HepG2 (cell line): ENCODE measurements around the gene OTOP2. TPM values are rescaled to one million over a fixed set of nuclear protein-coding genes. Genes with fewer than 3 reads are reported as not detected.

Source experiments
- ATF4 ChIP-seq, 2 experiments: fragments of 450-650 bp in 1 of 2; sonication (generic) in 1 of 2; formaldehyde crosslinking; IDR thresholded peaks; 2 replicates each; pipeline versions ENCODE4 v1.5.0 to v1.8.0; 2020 to 2022; ENCODE audit warnings: mild to moderate bottlenecking in 1 of 2, missing genetic modification reagents in 1 of 2
- CEBPG ChIP-seq: IDR thresholded peaks from 2 replicates; pipeline ENCODE4 v1.6.1; 2016
- CEBPZ ChIP-seq: IDR thresholded peaks from 2 replicates; pipeline ENCODE4 v1.6.1; 2012; ENCODE audit warnings: low read length, improper control_type of control experiment
- CENPBD1 ChIP-seq: sonication (generic); formaldehyde crosslinking; IDR thresholded peaks from 2 replicates; pipeline ENCODE4 v1.8.0; 2022; ENCODE audit warnings: missing genetic modification reagents, low read depth, mild to moderate bottlenecking, borderline replicate concordance
- DNMT3B ChIP-seq: conservative IDR thresholded peaks from 2 replicates; pipeline ENCODE4 v1.6.1; 2016; ENCODE audit warnings: missing biosample characterization, control low read depth
- FOXK1 ChIP-seq: sonication (generic); formaldehyde crosslinking; IDR thresholded peaks from 2 replicates; pipeline ENCODE4 v1.4.0; 2020; ENCODE audit warnings: low read depth, missing genetic modification reagents, borderline replicate concordance
- HIC2 ChIP-seq: sonication (generic); formaldehyde crosslinking; IDR thresholded peaks from 2 replicates; pipeline ENCODE4 v1.9.0; 2022; ENCODE audit warnings: low read depth, missing genetic modification reagents
- LRRFIP1 ChIP-seq: sonication (generic); formaldehyde crosslinking; conservative IDR thresholded peaks from 2 replicates; pipeline ENCODE4 v1.4.0; 2020; ENCODE audit warnings: missing genetic modification reagents
- MAF1 ChIP-seq: sonication (generic); formaldehyde crosslinking; IDR thresholded peaks from 2 replicates; pipeline ENCODE4 v1.5.0; 2020; ENCODE audit warnings: missing genetic modification reagents, borderline replicate concordance
- PREB ChIP-seq: sonication (generic); formaldehyde crosslinking; IDR thresholded peaks from 2 replicates; pipeline ENCODE4 v1.4.0; 2020; ENCODE audit warnings: missing genetic modification reagents
- RBM22 ChIP-seq: fragments of 200-400 bp; formaldehyde crosslinking; optimal IDR thresholded peaks from 2 replicates; pipeline ENCODE3; 2017; ENCODE audit warnings: mild to moderate bottlenecking, low read length, moderate library complexity
- SIX1 ChIP-seq: sonication (generic); formaldehyde crosslinking; IDR thresholded peaks from 2 replicates; pipeline ENCODE4 v1.4.0; 2020; ENCODE audit warnings: missing genetic modification reagents, borderline replicate concordance
- STAG1 ChIP-seq: sonication (generic); formaldehyde crosslinking; IDR thresholded peaks from 2 replicates; pipeline ENCODE4 v1.4.0; 2020; ENCODE audit warnings: missing genetic modification reagents
- TEAD2 ChIP-seq: sonication (generic); formaldehyde crosslinking; IDR thresholded peaks from 2 replicates; pipeline ENCODE4 v1.9.0; 2021; ENCODE audit warnings: missing genetic modification reagents
- ZNF652 ChIP-seq: IDR thresholded peaks from 2 replicates; pipeline ENCODE4 v1.6.1; 2016; ENCODE audit warnings: low read depth, borderline replicate concordance
- polyA plus RNA-seq, 8 experiments: library from polyadenylated mRNA; depleted of rRNA in 3 of 8; stranded (reverse) in 7 of 8; unstranded in 1 of 8; fragments of >200 nt; fragmentation: Illumina TruSeq in 4 of 8; extraction: Trizol in 4 of 8; gene quantifications; 2 replicates each; pipeline versions ENCODE4 v1.2.1 to v1.2.3, GENCODE V29; 2011 to 2016; ENCODE audit warnings: low read depth in 4 of 8, missing spikeins in 1 of 8, mixed read lengths in 1 of 8; ENCODE audit not compliant: insufficient read depth in 1 of 8
- total RNA-seq, 5 experiments: library from RNA; depleted of rRNA; stranded (reverse); fragments of >200 nt; fragmentation: Illumina TruSeq; extraction: Trizol; gene quantifications; 2 replicates each; pipeline ENCODE4 v1.2.3, GENCODE V29; 2016; ENCODE audit warnings: low read depth in 1 of 5
- TF ChIP-seq, protein P1 (sequence below): sonication (generic); formaldehyde crosslinking; IDR thresholded peaks from 2 replicates; pipeline ENCODE4 v1.5.0; 2020; ENCODE audit warnings: missing genetic modification reagents

The OTOP2 gene
- total and polyA plus RNA-seq, 2 of the 13 experiments (the other 11 are each of a cell fraction or from before 2014, with no cell fraction given) = not detected

GRCh38 chr17:74981979-74982662 lies 58.0 kb downstream of the OTOP2 start (continued):
- TF ChIP-seq MAF1 (CRISPR knock-in tag) (no peak), CENPBD1 (no peak; the same call in 1 of the 2 replicates), DNMT3B (CRISPR knock-in tag) (peak; percentile 76), CEBPG (CRISPR knock-in tag) (0 out of 2 replicates have a peak, but pooled peaks have one; percentile 9), RBM22 (no peak), CEBPZ (no peak), PREB (CRISPR knock-in tag) (no peak), ZNF652 (no peak), ATF4 (CRISPR knock-in tag; IDR thresholded peaks at IDR 0.05) (peak in 1 of 2 experiments; percentile 22; a peak in 2 of 4 replicates), HIC2 (CRISPR knock-in tag) (no peak), LRRFIP1 (CRISPR knock-in tag) (0 out of 2 replicates have a peak, but pooled peaks have one; percentile 29), STAG1 (no peak), SIX1 (CRISPR knock-in tag) (no peak), FOXK1 (CRISPR knock-in tag) (no peak; the same call in 1 of the 2 replicates), TEAD2 (no peak)
- TF ChIP-seq, protein P1, sequence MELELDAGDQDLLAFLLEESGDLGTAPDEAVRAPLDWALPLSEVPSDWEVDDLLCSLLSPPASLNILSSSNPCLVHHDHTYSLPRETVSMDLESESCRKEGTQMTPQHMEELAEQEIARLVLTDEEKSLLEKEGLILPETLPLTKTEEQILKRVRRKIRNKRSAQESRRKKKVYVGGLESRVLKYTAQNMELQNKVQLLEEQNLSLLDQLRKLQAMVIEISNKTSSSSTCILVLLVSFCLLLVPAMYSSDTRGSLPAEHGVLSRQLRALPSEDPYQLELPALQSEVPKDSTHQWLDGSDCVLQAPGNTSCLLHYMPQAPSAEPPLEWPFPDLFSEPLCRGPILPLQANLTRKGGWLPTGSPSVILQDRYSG (CRISPR knock-in tag) = no peak
